HG03432 (cell line): Measurements from ENCODE around the gene SYNPO2.
"Not testable (repeated sequence)": the region's sequence is repeated elsewhere in the genome, so short reads cannot be mapped to it uniquely, and the experiment has no call there.

Source experiments
- ATAC-seq: cut with Tn5 transposase; IDR thresholded peaks from one replicate; pipeline ENCODE4 v1.9.1; 2021; ENCODE audit warnings: mild to moderate bottlenecking, moderate library complexity; ENCODE audit not compliant: unreplicated experiment

Gene SYNPO2

DNA sequence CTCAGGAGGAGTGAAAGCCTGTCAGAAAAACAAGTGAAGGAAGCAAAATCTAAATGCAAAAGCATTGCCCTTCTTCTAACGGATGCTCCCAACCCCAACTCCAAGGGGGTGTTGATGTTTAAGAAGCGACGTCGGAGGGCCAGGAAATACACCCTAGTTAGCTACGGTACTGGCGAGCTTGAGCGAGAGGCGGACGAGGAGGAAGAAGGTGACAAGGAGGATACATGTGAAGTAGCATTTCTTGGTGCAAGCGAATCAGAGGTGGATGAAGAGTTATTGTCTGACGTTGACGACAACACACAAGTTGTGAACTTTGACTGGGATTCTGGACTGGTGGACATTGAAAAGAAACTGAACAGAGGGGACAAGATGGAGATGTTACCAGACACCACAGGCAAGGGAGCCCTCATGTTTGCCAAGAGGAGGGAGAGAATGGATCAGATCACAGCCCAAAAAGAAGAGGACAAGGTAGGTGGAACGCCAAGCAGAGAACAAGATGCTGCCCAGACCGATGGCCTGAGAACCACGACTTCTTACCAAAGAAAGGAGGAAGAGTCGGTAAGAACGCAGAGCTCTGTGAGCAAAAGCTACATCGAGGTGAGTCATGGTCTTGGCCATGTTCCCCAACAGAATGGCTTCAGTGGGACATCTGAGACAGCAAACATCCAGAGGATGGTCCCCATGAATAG, 141.3 kb downstream of the SYNPO2 start:
- no peak for ATAC-seq

DNA sequence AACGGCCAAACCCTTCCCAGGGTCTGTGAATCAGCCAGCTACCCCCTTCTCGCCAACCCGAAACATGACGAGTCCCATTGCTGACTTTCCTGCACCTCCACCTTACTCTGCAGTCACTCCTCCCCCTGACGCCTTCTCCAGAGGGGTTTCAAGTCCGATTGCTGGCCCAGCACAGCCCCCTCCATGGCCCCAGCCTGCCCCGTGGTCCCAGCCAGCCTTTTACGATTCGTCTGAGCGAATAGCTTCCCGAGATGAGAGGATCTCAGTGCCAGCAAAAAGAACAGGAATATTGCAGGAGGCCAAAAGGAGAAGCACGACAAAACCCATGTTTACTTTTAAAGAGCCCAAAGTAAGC, 141.9 kb downstream of the SYNPO2 start:
- ATAC-seq: no peak

DNA sequence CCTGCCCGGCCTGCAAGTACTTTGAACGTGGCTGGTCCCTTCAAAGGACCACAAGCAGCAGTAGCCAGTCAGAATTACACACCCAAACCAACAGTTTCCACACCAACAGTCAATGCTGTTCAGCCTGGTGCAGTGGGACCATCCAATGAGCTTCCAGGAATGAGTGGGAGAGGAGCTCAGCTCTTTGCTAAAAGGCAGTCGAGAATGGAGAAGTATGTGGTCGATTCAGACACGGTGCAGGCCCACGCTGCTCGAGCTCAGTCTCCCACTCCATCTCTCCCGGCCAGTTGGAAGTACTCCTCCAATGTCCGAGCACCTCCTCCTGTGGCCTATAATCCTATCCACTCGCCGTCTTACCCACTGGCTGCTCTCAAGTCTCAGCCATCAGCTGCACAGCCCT, 142.6 kb downstream of the SYNPO2 start:
- no peak for ATAC-seq

DNA sequence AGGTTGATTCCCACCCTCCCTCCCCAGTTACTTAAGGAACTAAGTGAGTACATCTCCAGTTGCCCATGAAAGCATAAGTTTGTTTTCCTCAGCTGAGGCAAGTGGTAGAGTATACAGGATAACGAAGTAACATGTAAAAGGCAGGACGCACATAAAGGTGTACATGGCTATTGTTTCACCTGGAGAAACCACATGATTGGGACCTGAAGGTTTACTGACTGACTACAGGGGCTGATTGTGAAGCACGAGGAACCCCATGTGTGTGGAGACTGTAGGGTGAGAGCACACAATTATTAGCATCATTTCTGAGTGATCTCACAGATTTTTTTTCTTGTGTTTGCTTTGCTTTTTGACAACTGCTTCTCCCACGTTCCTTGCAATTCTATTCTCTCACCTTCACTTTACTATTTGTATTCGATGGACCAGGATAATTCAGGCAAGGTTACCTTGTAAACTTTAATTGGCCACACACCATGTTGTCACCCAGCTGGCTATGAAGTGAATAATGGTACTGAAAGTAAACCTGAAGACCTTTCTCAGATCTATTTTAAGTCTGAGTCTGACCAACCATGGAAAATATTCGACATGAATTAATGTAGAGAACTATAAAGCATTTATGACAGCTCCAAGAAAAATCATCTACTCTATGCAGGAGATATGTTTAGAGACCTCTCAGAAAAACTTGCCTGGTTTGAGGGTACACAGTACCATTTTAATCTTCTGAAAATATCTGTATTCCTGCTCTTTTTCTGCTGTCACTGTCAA, 144.4 kb downstream of the SYNPO2 start:
- peak; percentile 48 for ATAC-seq

DNA sequence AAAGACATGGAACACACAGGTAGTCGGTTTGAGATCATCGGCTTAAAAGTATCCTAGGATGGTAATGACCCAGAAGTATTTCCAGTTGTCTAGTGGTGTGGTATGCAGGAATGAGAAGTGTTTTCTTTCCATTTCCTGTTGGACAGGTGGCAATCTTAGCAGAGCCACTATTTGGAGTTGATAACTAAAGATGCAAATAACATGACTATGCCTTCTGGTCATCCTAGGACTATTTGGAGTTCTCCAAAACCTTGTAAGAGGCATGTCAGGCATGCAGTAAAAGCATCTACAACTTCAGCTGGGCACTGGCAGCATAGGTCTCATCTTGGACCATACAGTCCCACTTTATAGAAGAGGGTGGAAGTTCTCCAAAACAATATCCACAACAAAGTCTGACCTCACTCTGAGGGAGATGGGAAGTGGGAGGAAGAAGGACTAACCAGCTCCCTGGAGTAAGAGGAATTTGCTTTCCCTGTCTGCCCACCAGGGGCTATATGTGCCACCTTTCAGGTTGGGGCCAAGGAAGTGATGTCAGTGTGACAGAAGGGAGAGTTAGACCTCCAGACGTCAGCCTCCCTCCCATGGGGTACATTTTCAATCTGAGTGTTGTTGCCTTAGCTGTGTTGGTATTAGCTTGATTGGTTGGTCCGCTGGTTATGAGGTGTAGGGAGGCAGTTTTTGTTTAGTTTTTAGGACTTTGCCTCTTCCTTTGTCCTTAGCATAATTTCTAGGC, 145.8 kb downstream of the SYNPO2 start:
- no peak for ATAC-seq

DNA sequence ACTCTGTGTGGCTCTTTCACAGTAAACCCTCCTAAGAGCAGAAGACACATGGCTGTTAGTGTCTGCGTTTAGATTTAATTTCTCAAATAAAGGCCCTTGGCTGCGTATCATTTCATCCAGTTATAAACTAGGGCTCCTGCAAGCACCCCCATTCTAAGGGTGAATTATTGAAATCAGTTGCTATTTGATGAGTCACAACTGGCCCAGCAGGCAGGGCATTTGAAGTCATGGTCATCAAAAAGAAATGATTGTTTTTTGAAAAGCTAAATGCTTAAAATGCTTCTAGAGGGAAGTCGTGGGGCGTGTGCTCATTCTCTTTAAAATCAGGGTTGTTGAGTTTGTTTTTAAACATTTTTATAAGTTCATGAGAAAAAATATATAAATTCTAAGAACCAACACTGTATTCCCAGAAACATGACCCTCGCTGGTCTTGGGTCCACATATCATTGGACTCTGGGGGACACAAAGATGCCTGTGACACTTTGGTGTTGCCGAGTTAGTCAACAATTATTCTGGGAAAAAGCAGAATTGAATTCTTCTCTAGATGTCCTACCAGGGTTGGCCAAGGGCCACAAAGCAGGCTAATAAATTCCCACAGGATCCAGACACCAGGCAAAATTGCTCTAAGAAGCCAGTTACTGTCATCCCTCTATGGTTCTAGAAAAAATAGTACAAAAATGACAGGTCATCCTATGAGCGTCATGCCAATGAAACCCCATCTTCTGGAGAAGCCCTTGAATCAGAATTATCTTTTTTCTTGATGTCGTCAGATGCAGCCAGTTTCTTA, 147.5 kb downstream of the SYNPO2 start:
- no peak for ATAC-seq

DNA sequence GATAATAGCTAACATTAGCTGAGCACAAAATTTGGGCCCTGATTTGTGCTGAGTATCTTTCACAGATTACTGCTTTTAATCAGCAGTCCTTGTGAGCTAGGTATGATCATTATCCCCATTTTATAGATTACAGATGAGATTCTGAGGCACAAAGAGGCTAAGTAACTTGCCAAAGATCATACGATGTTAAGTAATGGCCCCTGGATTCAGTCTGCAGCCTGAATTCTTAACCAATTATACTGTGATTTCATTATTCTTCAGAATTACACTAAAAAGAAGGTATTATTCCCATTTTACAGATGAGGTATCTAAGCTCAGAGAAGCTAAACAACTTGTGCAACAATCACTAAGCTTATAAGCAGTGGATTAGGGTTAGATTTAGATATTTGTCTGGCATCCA, 149.1 kb downstream of the SYNPO2 start:
- no peak for ATAC-seq

DNA sequence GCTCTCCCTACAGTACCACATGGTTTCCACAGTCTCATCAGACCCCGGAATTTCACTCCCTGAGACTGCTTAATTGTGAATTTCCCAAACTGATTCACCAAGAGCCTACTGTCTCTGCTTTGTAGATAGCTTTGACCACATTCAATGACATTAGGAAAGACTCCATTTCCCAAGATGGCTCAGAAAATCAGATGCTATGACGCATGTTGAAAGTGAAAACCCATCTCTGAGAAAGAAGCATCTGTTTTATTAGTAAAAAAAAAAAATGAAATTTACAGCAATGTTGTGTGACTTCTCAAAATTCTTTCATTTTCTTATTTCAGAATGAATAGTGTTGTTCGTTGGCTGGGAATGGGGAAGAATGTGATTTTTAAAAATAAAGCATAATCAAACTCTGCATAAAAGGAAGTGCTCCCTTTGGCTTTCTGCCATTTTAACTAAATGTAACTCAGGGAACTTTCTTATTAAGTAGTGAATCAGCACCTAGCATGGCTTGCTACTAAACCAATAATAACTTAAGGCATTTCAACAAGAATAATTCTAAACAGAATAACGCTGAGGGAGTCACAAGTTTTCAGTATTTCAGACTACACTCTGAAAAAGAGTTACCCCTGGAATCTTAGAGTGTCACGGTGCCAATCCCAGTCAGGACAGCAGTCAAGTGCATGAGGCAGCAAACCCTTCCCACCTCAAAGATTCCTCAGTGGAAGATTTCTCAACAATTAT, 149.6 kb downstream of the SYNPO2 start:
- peak; percentile 66 for ATAC-seq

DNA sequence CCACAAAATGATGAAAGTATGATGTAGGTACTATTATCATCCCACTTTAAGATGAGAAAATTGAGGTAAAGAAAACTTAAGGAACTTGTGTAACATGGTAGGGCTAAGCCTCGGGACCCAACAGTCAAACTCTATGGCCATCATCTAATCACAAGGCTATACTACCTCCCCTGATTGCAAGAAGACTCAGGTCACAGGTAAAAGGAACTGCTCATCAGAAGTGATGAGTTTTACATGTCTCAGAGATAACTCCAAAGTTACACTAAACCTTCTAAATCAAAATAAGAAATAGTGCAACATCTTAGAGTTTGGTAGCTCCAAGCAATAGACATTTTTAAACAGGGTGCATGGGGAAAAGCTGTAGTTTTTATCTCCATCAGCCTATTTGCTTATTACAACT, 150.5 kb downstream of the SYNPO2 start:
- no peak for ATAC-seq

DNA sequence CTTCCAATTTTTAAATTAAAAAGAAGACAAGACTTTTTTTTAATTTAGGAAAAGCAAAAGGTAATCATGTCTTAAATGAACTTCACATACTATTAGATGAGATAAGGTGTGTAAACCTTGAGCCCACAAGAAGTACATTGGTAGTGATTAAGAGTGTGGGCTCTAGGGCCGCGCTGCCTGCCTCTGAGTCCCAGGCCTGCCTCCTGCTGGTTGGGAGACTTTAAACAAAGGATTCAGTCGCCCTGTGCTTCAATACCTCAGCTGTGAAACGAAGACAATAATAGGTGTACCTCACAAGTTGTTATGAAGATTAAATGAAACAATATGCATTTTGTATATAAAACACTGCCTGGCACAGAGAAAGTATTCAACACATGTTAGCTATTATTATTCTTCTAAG, 151.1 kb downstream of the SYNPO2 start:
- no peak for ATAC-seq

DNA sequence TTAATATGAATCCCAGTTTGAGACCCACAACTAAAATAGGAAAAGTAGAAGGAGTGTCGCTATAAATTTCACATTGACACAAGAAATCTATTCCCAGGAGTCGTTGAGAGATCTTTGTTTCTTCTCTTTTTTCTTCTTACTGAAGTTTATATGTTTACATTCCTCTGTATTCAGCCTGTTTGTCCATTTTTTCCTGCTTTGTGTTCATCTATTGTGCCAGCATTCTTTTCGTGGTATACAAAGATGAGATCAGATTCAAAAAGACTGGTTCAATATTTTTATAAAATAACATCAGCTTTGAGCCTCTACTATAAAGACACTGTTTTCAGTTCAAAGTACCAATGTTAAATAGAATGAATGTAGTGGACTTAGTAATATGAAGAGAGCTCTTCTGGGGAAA, 151.6 kb downstream of the SYNPO2 start:
- ATAC-seq: no peak

DNA sequence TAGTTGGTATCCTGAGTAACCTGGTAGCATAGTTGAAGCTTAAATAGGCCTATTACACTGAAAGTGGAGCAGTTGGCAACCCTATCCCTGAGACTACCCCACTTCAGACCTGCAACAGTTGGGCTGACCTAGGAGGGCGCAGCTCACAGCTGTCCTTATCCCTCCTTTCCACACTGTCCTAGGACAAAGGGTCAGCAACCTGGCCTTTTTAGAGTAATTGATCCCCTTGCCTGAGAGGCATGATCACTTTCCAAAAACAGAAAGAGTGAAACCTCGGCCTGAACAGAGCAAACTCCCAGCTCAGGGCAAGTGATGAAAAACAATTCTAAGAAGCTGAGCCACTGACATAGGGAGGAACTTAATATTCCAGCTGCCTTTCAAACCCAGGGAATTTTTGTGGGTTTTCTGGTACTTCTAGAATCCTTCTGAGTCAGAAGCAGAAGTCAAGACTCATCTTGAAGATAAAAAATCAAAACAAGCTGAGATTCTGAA, 152.1 kb downstream of the SYNPO2 start:
- no peak for ATAC-seq

DNA sequence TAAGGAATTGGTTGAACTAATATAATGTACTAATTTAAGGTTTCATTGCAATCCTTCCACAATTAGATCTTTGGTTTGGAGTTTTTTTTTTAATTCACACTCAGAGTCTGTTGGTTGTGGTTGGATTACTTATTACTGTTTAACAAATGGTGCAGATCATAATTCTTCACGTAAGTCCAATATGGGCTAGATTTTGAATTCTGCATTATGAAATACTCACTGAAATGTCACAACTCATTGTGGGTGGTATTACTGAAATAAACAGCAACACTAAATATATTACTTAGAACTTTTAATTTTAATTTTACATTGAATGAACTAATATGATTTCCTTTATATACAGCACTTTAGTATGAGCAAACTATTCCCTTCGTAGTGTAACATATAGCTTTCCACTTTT, 152.7 kb downstream of the SYNPO2 start:
- ATAC-seq: no peak

DNA sequence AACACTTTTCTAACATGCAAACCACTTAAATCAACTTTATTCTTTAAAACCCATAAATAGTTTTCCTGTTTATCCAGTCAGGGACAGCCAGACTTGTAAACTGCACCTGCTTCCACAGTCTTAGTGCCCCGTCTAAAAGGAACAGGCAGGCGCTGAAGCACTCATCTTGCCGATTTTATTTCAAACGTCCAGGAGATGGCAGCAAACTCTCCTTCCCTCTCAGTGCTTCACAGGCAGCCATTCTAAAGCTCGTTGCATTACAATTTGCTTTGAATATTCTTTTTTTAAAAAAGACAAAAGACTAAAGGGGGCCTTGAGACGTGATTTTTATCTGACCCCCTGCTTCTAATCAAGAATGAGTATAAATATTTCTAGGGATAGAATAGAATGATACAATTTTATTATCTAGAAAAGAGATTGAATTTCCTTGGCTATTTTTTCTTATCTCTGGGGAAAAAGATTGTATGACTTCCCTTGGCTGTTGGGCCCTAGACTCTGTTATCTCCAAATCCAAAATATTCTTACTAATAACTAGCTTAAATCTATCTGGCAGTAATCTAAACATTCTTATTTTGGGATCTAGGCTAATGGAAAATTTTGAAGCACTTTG, 153.4 kb downstream of the SYNPO2 start:
- peak; percentile 84 for ATAC-seq

DNA sequence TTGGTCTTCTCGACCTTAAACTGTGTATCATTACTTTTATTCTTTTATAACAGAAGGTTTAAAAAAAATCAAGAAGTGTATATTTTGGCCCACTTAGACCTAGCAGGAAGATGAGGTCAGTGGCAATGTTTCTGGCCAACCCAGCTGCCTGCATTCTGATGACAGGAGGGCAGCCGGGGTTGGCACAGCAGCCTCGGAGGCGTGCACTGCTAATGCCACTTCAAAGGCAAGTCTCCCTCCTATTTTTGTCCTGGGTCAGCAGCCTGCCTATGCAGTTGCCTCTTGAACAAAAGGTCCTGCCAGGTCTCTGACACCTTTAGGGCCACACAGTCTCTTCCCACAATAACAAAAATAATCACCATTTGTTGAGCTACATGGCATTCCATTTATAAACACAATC, 157.6 kb downstream of the SYNPO2 start:
- no peak for ATAC-seq

DNA sequence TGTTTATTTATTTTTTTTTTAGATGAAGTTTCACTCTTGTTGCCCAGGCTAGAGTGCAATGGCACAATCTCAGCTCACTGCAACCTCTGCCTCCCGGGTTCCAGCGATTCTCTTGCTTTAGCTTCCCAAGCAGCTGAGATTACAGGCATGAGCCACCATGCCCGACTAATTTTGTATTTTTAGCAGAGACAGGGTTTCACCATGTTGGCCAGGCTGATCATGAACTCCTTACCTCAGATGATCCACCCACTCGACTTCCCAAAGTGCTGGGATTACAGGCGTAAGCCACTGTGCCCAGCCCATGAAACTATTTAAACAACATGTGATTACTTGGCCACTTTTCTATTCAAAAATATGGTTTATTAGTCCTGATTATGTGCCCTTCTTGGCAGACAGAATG, 158.4 kb downstream of the SYNPO2 start:
- not testable (repeated sequence) for ATAC-seq

DNA sequence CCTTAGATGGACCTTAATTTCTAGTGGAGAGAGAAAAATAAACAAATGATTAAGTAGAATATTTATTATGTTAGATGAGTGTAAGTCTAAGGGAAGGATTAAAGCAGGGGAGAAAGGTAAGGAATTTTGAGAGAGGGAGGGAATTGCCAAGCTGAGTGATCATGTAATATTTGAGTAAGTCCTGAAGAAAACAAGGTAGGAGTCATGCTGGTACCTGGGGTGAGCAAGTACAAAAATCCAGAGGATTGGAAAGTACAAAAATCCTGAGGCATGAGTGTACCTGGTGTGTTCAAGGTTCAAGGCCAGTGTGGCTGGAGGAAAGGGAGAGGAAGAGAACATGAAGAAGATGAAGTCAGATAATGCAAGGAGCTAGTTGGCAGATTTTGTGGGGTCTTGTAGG, 159.8 kb downstream of the SYNPO2 start:
- ATAC-seq: no peak

DNA sequence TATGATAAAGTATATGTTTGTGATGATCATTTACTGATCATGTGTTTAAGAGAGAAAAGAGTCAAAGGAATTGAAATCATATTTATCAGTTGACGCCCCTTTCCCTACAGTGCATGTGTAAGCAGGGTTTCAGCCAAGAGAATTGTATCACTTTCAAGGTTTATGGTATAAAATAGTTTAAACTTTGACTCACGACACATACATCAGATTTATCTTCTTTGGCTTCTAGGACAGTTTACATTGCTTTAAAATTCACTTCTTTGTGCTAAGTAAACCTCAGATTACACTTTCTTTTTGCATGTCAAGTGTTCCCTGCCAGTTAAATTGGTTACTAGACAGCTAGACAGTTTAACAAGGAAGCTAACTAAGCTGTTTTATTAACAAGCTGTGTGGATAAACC, 160.7 kb downstream of the SYNPO2 start:
- ATAC-seq: no peak

DNA sequence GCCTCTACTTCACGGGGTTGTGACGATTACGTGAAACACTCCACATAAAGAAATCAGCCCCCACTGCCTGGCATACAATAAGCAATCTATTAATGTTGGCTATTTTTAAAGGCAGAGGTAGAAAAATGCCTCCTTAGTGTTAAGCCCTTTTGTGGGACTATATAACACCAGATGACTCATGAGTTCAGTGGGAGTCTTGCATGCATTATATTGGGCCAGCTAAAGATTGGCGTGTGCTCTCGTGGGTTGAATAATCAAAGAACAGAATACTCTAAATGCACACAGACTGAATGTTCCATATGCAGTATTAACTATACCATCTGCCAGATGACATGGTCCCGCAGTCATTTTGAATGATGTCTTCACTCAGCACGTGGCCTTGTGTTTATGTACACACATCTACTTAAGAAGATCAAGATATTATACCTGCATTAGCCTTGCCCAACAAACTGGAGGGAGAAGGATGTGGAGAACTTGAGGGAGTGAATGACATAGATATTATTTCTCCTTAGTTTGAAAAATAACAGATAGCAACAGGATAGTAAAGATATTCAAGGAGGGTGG, 162.0 kb downstream of the SYNPO2 start:
- ATAC-seq: no peak

DNA sequence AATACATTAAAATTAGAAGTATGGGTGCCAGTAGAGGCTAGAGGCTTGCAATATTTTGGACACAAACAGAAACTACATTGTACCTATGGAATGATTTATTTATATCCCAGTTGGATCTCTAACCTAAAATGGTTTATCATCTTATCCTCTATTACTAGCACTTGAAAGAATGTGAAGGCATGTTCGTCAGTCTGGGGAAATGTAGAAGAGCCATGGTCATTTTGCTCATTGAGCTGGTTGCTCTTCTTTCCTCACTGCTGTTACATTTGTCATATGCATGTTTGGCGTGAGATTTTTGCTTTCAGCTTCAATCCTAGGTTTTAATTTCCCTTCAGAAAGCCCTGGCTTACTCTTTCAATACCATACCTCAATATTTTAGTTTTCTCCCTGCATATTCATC, 164.6 kb downstream of the SYNPO2 start:
- no peak for ATAC-seq
